ENCODE measurements around the gene PTPRZ1.
A peak's percentile ranks its signal among the peaks of the same experiment; 100 is the strongest.

PTPRZ1 gene

GRCh38 chr7:122056977-122057376 lies 184.0 kb downstream of the PTPRZ1 start:
- no peak for DNase-seq

- DNase-seq = no peak
These were observed 186.6 kb downstream of the PTPRZ1 start for GRCh38 chr7:122059542-122059941.

- no peak for DNase-seq
These were observed 190.2 kb downstream of the PTPRZ1 start for GRCh38 chr7:122063146-122063545.

GRCh38 chr7:122064971-122065370 lies 192.0 kb downstream of the PTPRZ1 start:
- no peak for DNase-seq

GRCh38 chr7:122067077-122067476 lies 194.1 kb downstream of the PTPRZ1 start:
- no peak for DNase-seq

GRCh38 chr7:122068046-122068445 lies 195.1 kb downstream of the PTPRZ1 start:
- DNase-seq = no peak

GRCh38 chr7:122068999-122069398 lies 196.0 kb downstream of the PTPRZ1 start:
- no peak for DNase-seq

- DNase-seq = no peak
These were observed 197.1 kb downstream of the PTPRZ1 start for GRCh38 chr7:122070062-122070461.

GRCh38 chr7:122070834-122071233 lies 197.9 kb downstream of the PTPRZ1 start:
- DNase-seq = no peak

- DNase-seq = no peak
These were observed 199.3 kb downstream of the PTPRZ1 start for GRCh38 chr7:122072272-122072671.

- DNase-seq = no peak
These were observed 200.1 kb downstream of the PTPRZ1 start for GRCh38 chr7:122072924-122073599.

- no peak for DNase-seq
These were observed 200.7 kb downstream of the PTPRZ1 start for GRCh38 chr7:122073635-122074034.

GRCh38 chr7:122082160-122082559 lies 209.2 kb downstream of the PTPRZ1 start:
- DNase-seq = no peak

GRCh38 chr7:122082670-122083069 lies 209.7 kb downstream of the PTPRZ1 start:
- no peak for DNase-seq

GRCh38 chr7:122092964-122093797 lies 220.2 kb downstream of the PTPRZ1 start:
- DNase-seq = peak; percentile 60 to 79

- no peak for DNase-seq
These were observed 221.6 kb downstream of the PTPRZ1 start for GRCh38 chr7:122094549-122094948.

GRCh38 chr7:122095642-122096041 lies 222.7 kb downstream of the PTPRZ1 start:
- no peak for DNase-seq

GRCh38 chr7:122100021-122100420 lies 227.1 kb downstream of the PTPRZ1 start:
- DNase-seq = no peak

- no peak for DNase-seq
These were observed 230.1 kb downstream of the PTPRZ1 start for GRCh38 chr7:122103064-122103463.
